ENCODE data around the gene CCNK. TPM values are rescaled to one million over a fixed set of nuclear protein-coding genes. Genes with fewer than 3 reads are reported as not detected.
A peak's percentile ranks its signal among the peaks of the same experiment; 100 is the strongest.

CCNK gene
- total RNA-seq, 1 donor: 28.6 TPM

- Histone ChIP-seq H3K4me1 (ENCODE audit: insufficient read depth, low read length) (peaks cover 10% of the 10 kb centered on the region), H3K36me3 (ENCODE audit: insufficient read depth, low read length) (no peaks in the 10 kb centered on the region), H3K27ac (ENCODE audit: low read depth, low read length) (no peak overlapping the region), H3K9me3 (ENCODE audit: low read depth, low read length) (no peaks in the 10 kb centered on the region), H3K4me2 (ENCODE audit: insufficient read depth, low read length) (no peak overlapping the region), H2AFZ (ENCODE audit: low read length) (no peak overlapping the region), H3K27me3 (ENCODE audit: insufficient read depth, low read length) (no peaks in the 10 kb centered on the region), H4K20me1 (ENCODE audit: insufficient read depth, low read length) (peaks cover 3% of the 10 kb centered on the region), H3K4me3 (ENCODE audit: insufficient read depth, low read length) (no peak overlapping the region), H3K79me2 (ENCODE audit: insufficient read depth, low read length) (no peaks in the 10 kb centered on the region)
- TF ChIP-seq, protein P1, sequence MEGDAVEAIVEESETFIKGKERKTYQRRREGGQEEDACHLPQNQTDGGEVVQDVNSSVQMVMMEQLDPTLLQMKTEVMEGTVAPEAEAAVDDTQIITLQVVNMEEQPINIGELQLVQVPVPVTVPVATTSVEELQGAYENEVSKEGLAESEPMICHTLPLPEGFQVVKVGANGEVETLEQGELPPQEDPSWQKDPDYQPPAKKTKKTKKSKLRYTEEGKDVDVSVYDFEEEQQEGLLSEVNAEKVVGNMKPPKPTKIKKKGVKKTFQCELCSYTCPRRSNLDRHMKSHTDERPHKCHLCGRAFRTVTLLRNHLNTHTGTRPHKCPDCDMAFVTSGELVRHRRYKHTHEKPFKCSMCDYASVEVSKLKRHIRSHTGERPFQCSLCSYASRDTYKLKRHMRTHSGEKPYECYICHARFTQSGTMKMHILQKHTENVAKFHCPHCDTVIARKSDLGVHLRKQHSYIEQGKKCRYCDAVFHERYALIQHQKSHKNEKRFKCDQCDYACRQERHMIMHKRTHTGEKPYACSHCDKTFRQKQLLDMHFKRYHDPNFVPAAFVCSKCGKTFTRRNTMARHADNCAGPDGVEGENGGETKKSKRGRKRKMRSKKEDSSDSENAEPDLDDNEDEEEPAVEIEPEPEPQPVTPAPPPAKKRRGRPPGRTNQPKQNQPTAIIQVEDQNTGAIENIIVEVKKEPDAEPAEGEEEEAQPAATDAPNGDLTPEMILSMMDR (IDR thresholded peaks at IDR 0.05; ENCODE audit: extremely low read depth, low read depth, low read length): no peak
- no peak for DNase-seq (ENCODE audit: insufficient read length, low spot score, missing footprints)
Measured at GRCh38 chr14:99523704-99524055, 42.5 kb downstream of the CCNK start.

- Histone ChIP-seq H3K79me2 (ENCODE audit: insufficient read depth, low read length) (no peaks in the 10 kb centered on the region), H2AFZ (ENCODE audit: low read length) (no peak overlapping the region), H3K27ac (ENCODE audit: low read depth, low read length) (no peak overlapping the region), H3K4me2 (ENCODE audit: insufficient read depth, low read length) (no peak overlapping the region), H3K4me1 (ENCODE audit: insufficient read depth, low read length) (peaks cover 10% of the 10 kb centered on the region), H4K20me1 (ENCODE audit: insufficient read depth, low read length) (no peaks in the 10 kb centered on the region), H3K36me3 (ENCODE audit: insufficient read depth, low read length) (no peaks in the 10 kb centered on the region), H3K4me3 (ENCODE audit: insufficient read depth, low read length) (no peak overlapping the region), H3K9me3 (ENCODE audit: low read depth, low read length) (no peaks in the 10 kb centered on the region), H3K27me3 (ENCODE audit: insufficient read depth, low read length) (no peaks in the 10 kb centered on the region)
- TF ChIP-seq, protein P1 (IDR thresholded peaks at IDR 0.05; ENCODE audit: extremely low read depth, low read depth, low read length): no peak
- DNase-seq (ENCODE audit: insufficient read length, low spot score, missing footprints): peak; percentile 73
Measured at GRCh38 chr14:99524091-99524661, 43.0 kb downstream of the CCNK start.

- H4K20me1 ChIP-seq (ENCODE audit: insufficient read depth, low read length): no peaks in the 10 kb centered on the region
- H3K4me3 ChIP-seq (ENCODE audit: insufficient read depth, low read length): no peak overlapping the region
- no peaks in the 10 kb centered on the region for H3K9me3 ChIP-seq (ENCODE audit: low read depth, low read length)
- TF ChIP-seq, protein P1 (IDR thresholded peaks at IDR 0.05; ENCODE audit: extremely low read depth, low read depth, low read length): peak; percentile 42
- no peak overlapping the region for H3K27ac ChIP-seq (ENCODE audit: low read depth, low read length)
- H2AFZ ChIP-seq (ENCODE audit: low read length): no peak overlapping the region
- no peaks in the 10 kb centered on the region for H3K79me2 ChIP-seq (ENCODE audit: insufficient read depth, low read length)
- H3K27me3 ChIP-seq (ENCODE audit: insufficient read depth, low read length): no peaks in the 10 kb centered on the region
- peak; percentile 98 for DNase-seq (ENCODE audit: insufficient read length, low spot score, missing footprints)
- H3K36me3 ChIP-seq (ENCODE audit: insufficient read depth, low read length): no peaks in the 10 kb centered on the region
- peaks cover 13% of the 10 kb centered on the region for H3K4me1 ChIP-seq (ENCODE audit: insufficient read depth, low read length)
- no peak overlapping the region for H3K4me2 ChIP-seq (ENCODE audit: insufficient read depth, low read length)
Measured at GRCh38 chr14:99524804-99525698, 43.8 kb downstream of the CCNK start.

- H3K27ac ChIP-seq (ENCODE audit: low read depth, low read length): no peak overlapping the region
- DNase-seq (ENCODE audit: insufficient read length, low spot score, missing footprints): no peak
- H4K20me1 ChIP-seq (ENCODE audit: insufficient read depth, low read length): no peaks in the 10 kb centered on the region
- no peaks in the 10 kb centered on the region for H3K9me3 ChIP-seq (ENCODE audit: low read depth, low read length)
- no peaks in the 10 kb centered on the region for H3K36me3 ChIP-seq (ENCODE audit: insufficient read depth, low read length)
- H2AFZ ChIP-seq (ENCODE audit: low read length): no peak overlapping the region
- H3K4me2 ChIP-seq (ENCODE audit: insufficient read depth, low read length): no peak overlapping the region
- H3K4me1 ChIP-seq (ENCODE audit: insufficient read depth, low read length): peaks cover 17% of the 10 kb centered on the region
- H3K27me3 ChIP-seq (ENCODE audit: insufficient read depth, low read length): no peaks in the 10 kb centered on the region
- H3K79me2 ChIP-seq (ENCODE audit: insufficient read depth, low read length): no peaks in the 10 kb centered on the region
- TF ChIP-seq, protein P1 (IDR thresholded peaks at IDR 0.05; ENCODE audit: extremely low read depth, low read depth, low read length): no peak
- H3K4me3 ChIP-seq (ENCODE audit: insufficient read depth, low read length): no peak overlapping the region
Measured at GRCh38 chr14:99525699-99526080, 44.5 kb downstream of the CCNK start.

Measured in osteoblast (primary cell).